Measurements from ENCODE around the gene OTUD3. TPM values are rescaled to one million over a fixed set of nuclear protein-coding genes. Genes with fewer than 3 reads are reported as not detected.

The OTUD3 gene
- total and polyA plus RNA-seq, 9 of the 15 experiments (the other 6 are each of a cell fraction or from before 2014, with no cell fraction given) = 2.0 to 16.6 (median 11.0) TPM

DNA sequence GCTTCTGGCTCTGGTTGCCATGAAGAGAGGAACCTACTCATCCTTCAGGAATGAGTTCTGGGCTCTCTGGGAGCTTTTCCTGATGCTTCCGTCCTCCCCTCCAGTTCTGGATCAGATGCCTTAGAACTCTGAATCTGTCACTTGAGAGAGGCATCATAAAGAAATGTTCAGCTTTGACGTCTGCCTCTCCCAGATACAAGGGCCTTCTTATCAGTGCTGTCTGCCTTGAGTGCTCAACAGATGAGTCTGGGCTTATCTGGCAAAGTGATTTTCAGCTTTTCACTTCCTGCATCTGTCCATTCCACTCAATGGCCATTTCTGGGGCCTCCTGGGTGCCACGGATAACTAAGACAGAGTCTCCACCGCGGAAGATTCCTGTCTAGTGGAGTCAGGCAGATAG lies 12.3 kb upstream of the OTUD3 start (continued):
- TF ChIP-seq, protein P1, sequence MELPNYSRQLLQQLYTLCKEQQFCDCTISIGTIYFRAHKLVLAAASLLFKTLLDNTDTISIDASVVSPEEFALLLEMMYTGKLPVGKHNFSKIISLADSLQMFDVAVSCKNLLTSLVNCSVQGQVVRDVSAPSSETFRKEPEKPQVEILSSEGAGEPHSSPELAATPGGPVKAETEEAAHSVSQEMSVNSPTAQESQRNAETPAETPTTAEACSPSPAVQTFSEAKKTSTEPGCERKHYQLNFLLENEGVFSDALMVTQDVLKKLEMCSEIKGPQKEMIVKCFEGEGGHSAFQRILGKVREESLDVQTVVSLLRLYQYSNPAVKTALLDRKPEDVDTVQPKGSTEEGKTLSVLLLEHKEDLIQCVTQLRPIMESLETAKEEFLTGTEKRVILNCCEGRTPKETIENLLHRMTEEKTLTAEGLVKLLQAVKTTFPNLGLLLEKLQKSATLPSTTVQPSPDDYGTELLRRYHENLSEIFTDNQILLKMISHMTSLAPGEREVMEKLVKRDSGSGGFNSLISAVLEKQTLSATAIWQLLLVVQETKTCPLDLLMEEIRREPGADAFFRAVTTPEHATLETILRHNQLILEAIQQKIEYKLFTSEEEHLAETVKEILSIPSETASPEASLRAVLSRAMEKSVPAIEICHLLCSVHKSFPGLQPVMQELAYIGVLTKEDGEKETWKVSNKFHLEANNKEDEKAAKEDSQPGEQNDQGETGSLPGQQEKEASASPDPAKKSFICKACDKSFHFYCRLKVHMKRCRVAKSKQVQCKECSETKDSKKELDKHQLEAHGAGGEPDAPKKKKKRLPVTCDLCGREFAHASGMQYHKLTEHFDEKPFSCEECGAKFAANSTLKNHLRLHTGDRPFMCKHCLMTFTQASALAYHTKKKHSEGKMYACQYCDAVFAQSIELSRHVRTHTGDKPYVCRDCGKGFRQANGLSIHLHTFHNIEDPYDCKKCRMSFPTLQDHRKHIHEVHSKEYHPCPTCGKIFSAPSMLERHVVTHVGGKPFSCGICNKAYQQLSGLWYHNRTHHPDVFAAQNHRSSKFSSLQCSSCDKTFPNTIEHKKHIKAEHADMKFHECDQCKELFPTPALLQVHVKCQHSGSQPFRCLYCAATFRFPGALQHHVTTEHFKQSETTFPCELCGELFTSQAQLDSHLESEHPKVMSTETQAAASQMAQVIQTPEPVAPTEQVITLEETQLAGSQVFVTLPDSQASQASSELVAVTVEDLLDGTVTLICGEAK (IDR thresholded peaks at IDR 0.05) = no peak
- TF ChIP-seq, protein P1 (CRISPR knock-in tag; IDR thresholded peaks at IDR 0.05) = no peak
- TF ChIP-seq NFYB (IDR thresholded peaks at IDR 0.05; ENCODE audit: extremely low read depth, insufficient read length) (no peak), TRIM24 (IDR thresholded peaks at IDR 0.05) (peak; percentile 99), ZNF324 (CRISPR knock-in tag; IDR thresholded peaks at IDR 0.05) (peak; percentile 56; the same call in 1 of the 2 replicates), CBX1 (IDR thresholded peaks at IDR 0.05; ENCODE audit: low read depth) (no peak), CBX5 (IDR thresholded peaks at IDR 0.05; ENCODE audit: borderline replicate concordance, low read depth) (no peak), LCOR (CRISPR knock-in tag; IDR thresholded peaks at IDR 0.05) (peak; percentile 42; the same call in 1 of the 2 replicates), ZNF778 (CRISPR knock-in tag; IDR thresholded peaks at IDR 0.05) (no peak), MAFF (IDR thresholded peaks at IDR 0.05; ENCODE audit: low read length) (no peak; the same call in 1 of the 2 replicates), ZNF263 (CRISPR knock-in tag; IDR thresholded peaks at IDR 0.05; ENCODE audit: borderline replicate concordance) (0 out of 2 replicates have a peak, but pooled peaks have one; percentile 32), HDGF (IDR thresholded peaks at IDR 0.05) (no peak), ZNF174 (CRISPR knock-in tag; IDR thresholded peaks at IDR 0.05) (no peak), HDAC2 (IDR thresholded peaks at IDR 0.05) (peak; percentile 99), SAFB (IDR thresholded peaks at IDR 0.05; ENCODE audit: borderline replicate concordance, low read depth, low read length) (no peak)
- TF ChIP-seq, protein P2, sequence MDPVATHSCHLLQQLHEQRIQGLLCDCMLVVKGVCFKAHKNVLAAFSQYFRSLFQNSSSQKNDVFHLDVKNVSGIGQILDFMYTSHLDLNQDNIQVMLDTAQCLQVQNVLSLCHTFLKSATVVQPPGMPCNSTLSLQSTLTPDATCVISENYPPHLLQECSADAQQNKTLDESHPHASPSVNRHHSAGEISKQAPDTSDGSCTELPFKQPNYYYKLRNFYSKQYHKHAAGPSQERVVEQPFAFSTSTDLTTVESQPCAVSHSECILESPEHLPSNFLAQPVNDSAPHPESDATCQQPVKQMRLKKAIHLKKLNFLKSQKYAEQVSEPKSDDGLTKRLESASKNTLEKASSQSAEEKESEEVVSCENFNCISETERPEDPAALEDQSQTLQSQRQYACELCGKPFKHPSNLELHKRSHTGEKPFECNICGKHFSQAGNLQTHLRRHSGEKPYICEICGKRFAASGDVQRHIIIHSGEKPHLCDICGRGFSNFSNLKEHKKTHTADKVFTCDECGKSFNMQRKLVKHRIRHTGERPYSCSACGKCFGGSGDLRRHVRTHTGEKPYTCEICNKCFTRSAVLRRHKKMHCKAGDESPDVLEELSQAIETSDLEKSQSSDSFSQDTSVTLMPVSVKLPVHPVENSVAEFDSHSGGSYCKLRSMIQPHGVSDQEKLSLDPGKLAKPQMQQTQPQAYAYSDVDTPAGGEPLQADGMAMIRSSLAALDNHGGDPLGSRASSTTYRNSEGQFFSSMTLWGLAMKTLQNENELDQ (CRISPR knock-in tag; IDR thresholded peaks at IDR 0.05; ENCODE audit: borderline replicate concordance) = no peak
